NCI-H446 treated with DMSO at 0.1 percent for 48 hours (cell line): ENCODE measurements around the gene ARF3.

Source experiments
- DNase-seq: peaks from one replicate; lab custom pipeline; 2025; lab: John Stamatoyannopoulos, UW

Gene ARF3

DNA sequence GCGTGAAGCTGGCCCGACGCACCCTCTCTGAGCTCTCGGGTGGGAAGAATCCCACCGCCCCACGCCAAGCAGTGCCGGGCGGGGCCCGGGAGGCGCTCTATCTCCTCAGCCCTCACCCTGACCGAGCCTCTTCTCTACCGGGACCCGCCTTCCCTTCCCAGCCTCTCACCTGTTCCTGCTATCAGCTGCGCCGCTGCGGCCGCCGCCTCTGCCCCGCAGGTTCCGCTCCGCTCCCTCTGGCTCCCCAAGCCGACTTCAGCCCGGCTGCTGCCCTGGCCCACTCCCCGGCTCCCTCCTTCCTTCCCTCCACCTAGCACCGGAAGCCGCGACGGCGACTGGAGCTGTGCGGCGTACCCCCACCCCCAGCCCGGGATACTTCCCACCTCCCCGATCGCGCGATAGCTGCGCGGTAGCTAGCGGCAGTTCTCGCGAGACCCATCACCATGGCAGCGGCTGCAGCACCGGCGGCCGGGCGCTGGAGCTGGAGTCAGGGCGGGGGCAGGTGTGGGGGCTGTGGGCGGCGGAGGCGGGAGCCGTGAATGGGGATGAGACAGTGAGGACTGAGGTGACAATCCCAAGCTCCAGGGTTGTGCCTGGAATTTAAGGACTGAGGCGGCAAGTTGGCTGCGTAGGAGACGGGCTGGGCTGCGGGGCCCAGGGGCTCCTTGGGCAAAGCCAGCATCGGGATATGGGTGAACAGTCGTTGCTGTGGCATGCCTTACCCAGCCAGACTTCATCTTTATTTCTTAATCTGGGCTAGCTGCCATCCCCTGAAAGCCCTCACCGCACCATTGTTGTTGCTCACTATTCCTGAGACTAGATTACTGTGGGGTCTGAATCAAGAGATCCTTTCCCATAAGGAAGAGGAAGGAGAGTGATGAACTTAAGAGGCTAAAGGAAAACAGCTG is at the start of gene ARF3:
ARF3 (minus strand) TSS at position 347 of the 908 bp plus-strand sequence. CDS start 16,392 bp downstream, outside the sequence.
- DNase-seq: peak; percentile 88

- no peak for DNase-seq
These were observed 43.1 kb upstream of the ARF3 start for GRCh38 chr12:49000346-49000745.

DNA sequence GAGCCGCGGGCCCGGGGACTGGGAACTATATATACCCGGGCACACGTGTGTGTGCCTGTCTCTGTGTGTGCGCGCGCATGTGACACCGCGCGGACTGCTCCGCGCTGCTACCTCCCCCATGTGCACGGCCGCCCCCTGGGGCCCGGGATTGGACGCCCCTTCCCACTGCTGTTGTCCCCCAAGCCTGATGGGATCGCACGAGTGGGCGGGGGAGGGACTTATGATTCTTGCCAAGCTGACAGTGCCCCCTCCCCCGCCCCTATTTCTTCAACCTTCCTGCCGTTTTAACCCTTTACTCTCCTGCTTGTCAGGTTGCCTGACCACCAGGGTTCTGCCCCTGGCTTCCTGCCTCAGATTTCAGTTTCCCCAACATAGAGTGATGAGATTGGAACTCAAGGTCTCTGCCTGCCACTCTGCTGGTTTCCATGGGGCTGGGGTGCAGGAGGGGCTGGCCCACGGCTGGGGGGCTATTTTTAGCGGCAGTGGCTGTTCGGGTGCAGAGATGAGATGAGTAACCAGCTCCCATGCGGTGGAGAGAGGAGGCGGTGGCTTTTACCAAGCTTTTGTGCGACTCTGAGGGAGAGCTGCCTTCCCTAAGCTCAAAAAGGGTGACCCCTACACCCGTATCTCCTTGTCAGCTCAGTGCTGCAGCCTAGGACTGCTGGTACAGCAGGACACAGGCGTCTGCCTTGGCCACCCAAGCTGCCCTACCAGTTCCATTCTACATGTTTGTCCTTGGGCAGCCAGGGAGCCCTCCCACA is 42.3 kb upstream of the ARF3 start, which contains the start of gene DDN:
DDN (minus strand) TSS at position 5 of the 761 bp plus-strand sequence. CDS start 88 bp downstream, outside the sequence.
- DNase-seq: peak; percentile 31

DNA sequence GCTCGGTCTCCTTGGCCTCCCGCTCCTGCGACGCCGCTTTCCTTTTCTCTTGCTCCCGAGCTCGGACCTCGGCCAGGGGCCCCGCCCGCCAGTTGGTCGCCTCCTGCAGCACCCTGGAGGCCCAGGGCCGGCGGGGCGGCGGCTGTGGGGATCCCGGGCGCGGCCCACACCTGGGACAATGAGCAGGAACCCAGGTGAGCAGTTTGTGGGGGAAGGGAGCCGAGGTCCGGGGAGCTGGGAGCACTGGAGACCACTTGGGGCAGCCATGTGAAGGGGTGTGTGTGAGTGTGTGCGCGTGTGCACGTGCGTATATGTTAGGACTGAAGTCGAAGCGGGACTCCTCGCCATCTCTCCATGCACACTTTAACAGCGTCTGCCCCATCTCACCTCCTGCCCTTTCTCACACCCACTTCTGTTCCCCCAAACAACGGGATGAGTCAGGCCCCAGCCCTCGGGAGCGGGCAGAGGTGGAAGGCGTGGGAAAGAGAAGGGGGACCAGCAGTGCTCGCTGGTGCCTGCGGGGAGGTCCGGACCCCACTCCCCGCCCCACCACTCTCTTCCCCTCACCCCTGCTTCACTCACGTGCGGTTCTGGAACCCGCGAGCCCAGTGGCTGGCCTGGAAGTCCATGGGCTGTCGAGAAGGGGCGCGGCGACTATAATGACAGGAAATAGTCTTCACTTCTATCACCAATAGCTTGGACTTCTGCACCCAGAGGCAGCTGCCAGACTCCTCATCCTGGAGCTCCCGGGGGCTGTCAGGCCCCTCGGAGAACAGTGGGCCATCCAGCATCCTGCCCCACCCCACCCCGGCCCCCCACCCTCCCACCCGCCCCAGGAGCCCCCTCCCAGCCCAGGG is 41.4 kb upstream of the ARF3 start:
- no peak for DNase-seq

DNA sequence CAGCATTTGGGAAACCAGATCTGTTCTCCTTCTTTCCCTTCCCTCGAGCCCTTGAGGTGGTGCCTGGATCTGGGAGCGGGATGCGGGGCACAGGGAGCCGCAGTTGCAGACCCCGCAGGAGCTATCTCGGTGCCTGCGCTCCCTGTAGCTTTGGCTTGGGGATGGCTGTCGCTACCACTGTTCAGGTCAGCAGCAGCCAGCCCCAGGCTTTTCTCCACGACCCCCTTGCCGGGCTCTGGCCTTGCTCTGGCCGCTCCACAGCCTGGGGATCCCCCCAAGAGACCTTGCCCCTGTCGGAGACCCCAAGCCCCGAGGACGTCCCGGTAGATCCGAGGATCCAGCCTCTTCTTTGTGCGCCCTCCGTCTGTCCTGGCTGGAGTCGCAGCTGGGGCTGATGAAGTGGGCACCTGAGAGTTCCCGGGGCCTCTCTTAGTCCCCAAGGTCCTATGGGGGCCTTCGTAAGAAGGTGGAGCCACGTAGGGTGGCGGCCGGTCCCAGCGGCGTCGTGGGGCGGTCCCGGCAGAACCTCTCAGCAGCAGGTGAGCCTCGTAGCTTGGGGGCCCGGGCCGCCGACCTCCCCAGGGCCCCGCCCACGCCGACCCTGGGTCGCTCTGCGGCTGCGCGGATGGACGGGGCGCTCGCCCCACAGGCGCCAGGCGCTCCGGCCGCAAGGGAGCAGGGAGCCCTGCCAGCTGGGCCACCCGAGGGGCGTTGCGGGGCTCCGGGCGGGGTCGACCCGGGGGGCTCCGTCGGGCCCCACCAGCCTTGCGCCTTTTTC is 40.6 kb upstream of the ARF3 start:
- no peak for DNase-seq

- no peak for DNase-seq
These were observed 39.8 kb upstream of the ARF3 start for GRCh38 chr12:48996794-48997718.

DNA sequence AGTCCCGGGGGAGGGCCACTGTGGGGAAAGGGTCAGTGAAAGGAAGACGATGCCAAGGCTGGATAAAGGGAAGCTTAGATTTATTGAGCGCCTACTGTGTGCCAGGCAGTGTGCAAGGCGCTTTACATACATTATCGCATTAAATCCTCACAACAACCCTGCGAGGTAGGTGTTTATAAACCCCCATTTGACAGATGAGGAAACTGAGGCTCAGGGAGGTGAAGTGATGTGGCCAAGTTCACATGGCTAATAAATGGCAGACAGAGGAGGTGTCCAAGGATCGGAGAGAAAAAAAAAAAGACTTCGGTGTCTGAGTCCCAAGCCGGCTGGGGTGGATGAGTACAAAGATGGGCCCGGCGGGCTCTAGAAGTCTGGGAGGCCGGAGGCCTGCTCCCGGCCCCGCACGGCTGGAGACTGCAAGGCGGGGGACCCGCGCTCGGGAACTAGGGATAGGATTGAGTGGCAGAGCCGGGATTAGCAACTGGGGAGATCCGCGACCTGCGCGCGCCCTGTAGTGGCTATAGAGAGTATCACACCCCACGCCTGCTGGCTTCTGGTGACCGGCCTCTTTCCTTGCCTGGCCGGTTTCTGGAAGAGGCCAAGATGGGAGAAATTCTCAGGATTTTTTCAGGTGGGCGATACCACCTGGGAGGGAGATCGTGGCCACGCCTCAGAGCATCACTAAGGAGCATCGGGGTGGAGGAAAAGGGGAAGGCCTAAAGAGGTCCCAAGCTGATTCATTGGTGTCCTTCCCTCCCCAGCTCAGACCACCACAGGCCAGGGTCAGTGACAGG is 38.0 kb upstream of the ARF3 start:
- DNase-seq: peak; percentile 50

DNA sequence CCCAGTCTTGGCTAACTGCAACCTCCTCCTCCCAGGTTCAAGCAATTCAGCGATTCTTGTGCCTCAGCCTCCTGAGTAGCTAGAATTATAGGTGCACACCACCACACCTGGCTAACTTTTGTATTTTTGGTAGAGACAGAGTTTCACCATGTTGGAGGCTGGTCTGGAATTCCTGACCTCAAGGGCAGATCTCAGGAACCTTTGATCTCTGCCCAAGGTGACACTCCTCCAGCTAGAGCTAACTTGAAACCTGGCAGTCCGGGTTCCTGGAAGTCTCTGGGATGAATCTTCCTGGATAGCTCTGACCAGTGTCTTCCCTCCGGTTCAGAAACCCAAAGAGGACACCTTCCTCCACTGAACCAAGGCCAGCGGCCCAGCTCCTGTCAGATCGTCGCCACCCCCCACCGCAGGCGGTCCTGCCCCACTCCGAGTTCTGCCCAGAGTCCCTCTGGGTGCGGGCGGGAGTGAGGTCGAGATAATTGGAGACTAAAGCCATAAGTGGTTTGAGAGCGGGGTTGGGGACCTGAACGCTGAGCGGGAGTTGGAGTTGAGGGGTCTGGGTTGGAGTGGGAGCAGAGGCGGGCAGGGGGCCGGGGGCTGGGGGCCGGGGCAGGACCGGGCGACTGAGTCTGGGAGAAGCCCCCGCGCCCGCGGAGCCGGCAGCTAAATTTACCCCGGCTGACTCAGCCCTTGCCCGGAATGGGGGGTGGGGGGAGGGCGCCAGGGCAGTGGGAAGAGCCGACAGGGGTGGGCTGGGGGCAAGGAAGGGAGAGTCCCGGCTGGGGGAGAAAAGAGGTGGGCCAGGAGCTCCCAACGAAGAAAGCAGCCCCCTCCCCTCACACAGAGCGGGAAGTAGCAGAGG is 37.2 kb upstream of the ARF3 start:
- no peak for DNase-seq

DNA sequence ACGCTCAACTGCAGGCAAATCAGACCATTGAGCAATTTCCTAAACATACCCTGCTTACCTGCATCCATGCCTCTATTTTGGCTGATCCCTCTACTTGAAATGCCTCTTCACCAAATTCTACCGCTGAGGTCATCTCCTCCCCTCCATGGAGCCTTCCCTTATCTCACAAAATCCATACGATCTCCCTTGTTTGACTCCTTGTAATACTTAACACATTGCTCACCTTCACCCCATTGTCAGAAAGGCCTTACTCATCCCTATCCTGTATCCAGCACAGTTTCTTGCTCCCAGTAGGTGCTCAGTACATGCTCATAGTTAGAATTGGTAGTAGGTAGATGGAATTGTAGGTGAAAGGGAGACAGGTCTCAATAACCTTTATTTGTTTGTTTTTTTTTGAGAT is 36.5 kb upstream of the ARF3 start:
- DNase-seq: no peak

DNA sequence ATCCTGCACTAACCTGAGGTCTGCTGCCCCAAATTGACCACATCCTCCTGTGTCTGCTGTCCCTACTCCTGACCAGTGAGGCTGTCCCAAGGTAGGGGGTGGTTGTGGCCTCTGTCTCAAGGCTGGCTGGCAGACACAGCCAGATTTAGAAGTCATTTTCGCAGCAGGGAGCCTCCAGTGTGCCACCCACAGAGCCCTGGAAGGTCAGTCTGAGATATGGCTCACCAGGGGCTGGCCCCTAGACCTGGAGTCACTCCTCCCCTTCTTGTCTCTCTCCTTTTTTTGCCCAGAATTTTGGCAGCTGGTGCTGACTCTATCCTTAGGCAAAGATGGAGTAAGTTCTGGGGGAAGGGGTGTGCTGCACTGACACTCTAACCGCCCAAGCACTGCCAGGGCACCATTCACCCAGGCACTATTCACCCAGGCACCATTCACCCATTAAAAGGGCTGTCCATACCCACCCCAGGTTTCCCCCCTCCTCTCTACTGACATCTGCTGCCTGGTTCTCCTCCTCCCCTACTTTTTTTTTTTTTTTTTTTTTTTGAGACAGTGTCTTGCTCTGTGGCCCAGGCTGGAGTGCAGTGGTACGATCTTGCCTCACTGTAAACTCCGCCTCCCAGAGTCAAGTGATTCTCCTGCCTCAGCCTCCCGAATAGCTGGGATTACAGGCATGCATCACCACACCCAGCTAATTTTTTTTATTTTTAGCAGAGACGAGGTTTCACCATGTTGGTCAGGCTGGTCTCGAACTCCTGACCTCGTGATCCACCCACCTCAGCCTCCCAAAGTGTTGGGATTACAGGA is 34.2 kb upstream of the ARF3 start:
- DNase-seq: no peak

DNA sequence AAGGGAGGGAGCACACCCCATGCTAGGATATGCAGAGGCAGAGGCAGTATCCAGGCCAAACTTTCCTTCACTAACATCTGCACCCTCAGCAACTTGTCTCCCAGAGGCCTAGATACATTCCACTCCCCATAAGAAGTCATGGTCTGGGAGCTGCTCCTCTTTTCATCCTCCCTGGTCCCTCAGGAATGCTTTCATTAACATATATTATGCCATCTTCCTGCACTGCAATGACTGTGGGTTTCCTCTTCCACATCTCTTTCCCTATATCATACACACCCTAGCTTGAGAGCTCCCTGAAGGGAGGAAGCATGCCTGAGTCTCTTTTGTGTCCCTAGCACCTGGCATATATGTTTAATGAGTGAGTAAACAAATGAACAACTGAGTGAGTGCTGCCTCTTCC is 33.3 kb upstream of the ARF3 start:
- DNase-seq: no peak

DNA sequence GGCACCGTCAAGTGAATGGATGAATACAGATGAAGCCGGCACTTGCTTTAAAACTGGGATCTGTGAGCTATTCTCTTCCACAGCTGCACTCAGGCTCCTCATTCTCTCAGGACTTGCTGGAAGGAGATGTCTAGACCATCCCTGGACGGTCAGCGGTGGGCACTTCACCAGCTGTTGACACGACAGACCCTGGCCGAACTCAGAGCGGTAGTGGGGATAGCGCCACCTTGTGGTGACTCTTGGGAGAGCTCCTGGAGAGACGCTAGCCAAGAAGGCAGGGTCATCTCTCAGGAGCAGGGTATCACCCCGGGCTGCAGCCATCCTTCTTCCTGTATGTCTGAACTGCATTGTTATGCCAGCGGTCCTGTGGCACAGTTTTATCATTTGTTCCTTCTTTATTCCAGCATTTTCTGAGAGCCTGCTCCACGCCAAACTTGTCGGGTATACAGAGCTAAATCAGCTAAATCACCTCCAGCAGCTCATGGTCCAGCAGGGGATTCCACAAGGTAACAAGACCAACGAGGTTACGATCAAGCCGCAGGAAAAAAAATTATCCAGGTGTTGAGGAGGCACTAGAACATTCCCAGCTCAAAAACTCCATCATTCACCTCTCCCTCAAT is 30.9 kb upstream of the ARF3 start:
- no peak for DNase-seq

- DNase-seq: no peak
These were observed 29.5 kb upstream of the ARF3 start for GRCh38 chr12:48986720-48987291.

DNA sequence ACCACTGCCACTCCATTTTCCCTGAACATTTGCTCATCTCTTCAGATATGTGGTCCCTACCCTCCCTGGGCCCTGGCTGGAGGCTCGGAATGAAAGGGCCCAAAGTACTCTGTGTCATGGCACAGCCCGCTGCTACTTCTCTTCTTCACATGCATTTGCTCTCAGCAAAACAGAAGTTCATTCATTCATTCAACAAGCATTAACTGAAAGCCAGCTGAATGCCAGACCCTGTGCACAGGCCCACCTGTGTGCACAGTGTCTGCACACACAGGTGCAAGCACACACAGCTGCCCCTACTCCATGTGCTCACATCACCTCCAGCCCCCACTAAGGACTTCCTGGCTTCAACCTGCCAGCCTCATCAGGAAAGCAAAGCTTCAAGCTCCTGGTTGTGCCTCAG is 28.6 kb upstream of the ARF3 start:
- no peak for DNase-seq

DNA sequence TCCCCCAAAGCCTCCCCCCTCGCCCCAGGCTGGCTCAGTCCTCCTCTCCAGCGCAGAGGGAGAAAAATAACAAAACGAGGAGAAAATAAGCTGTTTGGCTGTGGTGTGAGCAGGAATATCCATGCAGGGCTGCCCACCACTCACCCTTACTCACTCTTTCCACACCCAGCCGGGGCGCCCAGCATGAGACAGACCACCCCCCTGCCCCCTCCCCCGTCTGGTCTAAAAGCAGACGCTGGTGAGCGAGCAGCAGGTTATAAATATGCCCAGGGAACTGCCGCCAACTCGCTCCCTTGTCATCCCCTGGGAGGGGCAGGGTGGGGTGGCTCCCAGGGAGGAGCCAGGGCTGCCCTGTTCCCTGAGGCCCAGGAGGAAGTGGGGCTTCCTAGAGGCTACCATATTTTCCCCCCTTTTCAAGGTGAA is 28.2 kb upstream of the ARF3 start:
- no peak for DNase-seq

DNA sequence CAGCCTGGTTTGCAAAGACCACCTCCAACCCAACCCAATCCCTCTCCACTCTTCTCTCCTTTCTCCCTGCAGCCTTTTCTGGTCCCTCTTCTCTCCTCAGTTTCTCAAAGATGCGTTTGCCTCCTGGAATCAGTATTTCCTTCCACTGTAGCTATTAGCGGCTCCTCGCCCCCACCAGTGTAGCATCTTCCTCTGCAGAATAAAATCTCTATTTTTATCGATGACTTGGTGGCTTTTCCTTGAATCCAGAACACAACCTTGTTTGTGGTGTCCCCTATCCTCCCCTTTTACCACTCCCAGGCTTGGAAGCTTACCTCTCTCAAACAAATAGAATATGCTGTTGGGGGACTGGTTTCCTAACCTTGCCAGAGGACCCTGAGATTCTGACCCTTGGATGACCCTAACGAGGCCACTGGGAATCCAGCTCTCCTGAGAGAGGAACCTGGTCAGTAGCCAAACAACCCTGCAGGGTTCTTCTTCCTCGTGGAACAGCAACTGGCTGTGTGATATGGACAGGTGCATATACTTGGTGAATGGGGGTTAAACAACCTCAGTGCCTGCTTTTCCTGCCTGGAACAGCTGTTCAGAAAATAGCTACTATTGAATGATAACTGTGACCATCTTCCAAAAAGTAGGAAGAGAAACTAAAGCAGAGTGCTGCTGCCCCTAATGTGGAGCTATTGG is 25.3 kb upstream of the ARF3 start:
- DNase-seq: no peak
